ENCODE data around the gene BMPR1B. TPM values are rescaled to one million over a fixed set of nuclear protein-coding genes. Genes with fewer than 3 reads are reported as not detected.

The BMPR1B gene
- total and polyA plus RNA-seq, 5 donors from 2014 or later: 0.31 to 0.72 TPM; not detected in 3

- ATAC-seq (ENCODE audit: low read depth in 2 of 2) (no peak), DNase-seq (no peak)
- Histone ChIP-seq H3K4me1 (ENCODE audit: control insufficient read depth, insufficient read depth, low read length, poor library complexity, severe bottlenecking) (no peaks in the 10 kb centered on the region), H3K36me3 (ENCODE audit: control insufficient read depth, insufficient read depth, low read length) (no peaks in the 10 kb centered on the region), H3K4me3 (ENCODE audit: low read depth, low read length) (no peak overlapping the region), H3K27ac (ENCODE audit: insufficient read depth, low read length, poor library complexity, severe bottlenecking) (no peak overlapping the region), H3K9me3 (ENCODE audit: control insufficient read depth in 2 of 2, low read length in 2 of 2) (peaks cover 0 to 3% of the 10 kb centered on the region in 2 experiments), H3K27me3 (ENCODE audit: control insufficient read depth, insufficient read depth, low read length) (no peaks in the 10 kb centered on the region)
- H3K4me1 Mint-ChIP-seq: no peaks in the 10 kb centered on the region
- H3K36me3 Mint-ChIP-seq: no peaks in the 10 kb centered on the region
- peaks cover 12% of the 10 kb centered on the region for H3K27me3 Mint-ChIP-seq
- no peak overlapping the region for H3K27ac Mint-ChIP-seq
- peaks cover 0 to 4% (median 0%) of the 10 kb centered on the region in 7 donors for H3K9me3 Mint-ChIP-seq
- H3K4me3 Mint-ChIP-seq: no peak overlapping the region
Observed at GRCh38 chr4:94892051-94892450, 134.3 kb downstream of the BMPR1B start.

- Mint-ChIP-seq H3K27me3 (peaks cover 12% of the 10 kb centered on the region), H3K4me3 (no peak overlapping the region), H3K27ac (no peak overlapping the region), H3K9me3 (peaks cover 0 to 2% (median 0%) of the 10 kb centered on the region in 7 donors), H3K4me1 (no peaks in the 10 kb centered on the region), H3K36me3 (no peaks in the 10 kb centered on the region)
- H3K9me3 ChIP-seq (ENCODE audit: control insufficient read depth in 2 of 2, low read length in 2 of 2): peaks cover 0 to 3% of the 10 kb centered on the region in 2 experiments
- ATAC-seq (ENCODE audit: low read depth in 2 of 2) (no peak), DNase-seq (no peak)
- no peak overlapping the region for H3K27ac ChIP-seq (ENCODE audit: insufficient read depth, low read length, poor library complexity, severe bottlenecking)
- no peaks in the 10 kb centered on the region for H3K36me3 ChIP-seq (ENCODE audit: control insufficient read depth, insufficient read depth, low read length)
- H3K27me3 ChIP-seq (ENCODE audit: control insufficient read depth, insufficient read depth, low read length): no peaks in the 10 kb centered on the region
- H3K4me3 ChIP-seq (ENCODE audit: low read depth, low read length): no peak overlapping the region
- H3K4me1 ChIP-seq (ENCODE audit: control insufficient read depth, insufficient read depth, low read length, poor library complexity, severe bottlenecking): no peaks in the 10 kb centered on the region
Observed at GRCh38 chr4:94895081-94895480, 137.3 kb downstream of the BMPR1B start.

GRCh38 chr4:94897023-94897422 is 139.3 kb downstream of the BMPR1B start:
- ATAC-seq (ENCODE audit: low read depth in 2 of 2) (no peak), DNase-seq (no peak)
- no peak overlapping the region for H3K4me3 ChIP-seq (ENCODE audit: low read depth, low read length)
- H3K4me1 Mint-ChIP-seq: no peaks in the 10 kb centered on the region
- no peaks in the 10 kb centered on the region for H3K36me3 ChIP-seq (ENCODE audit: control insufficient read depth, insufficient read depth, low read length)
- H3K27ac ChIP-seq (ENCODE audit: insufficient read depth, low read length, poor library complexity, severe bottlenecking): no peak overlapping the region
- H3K9me3 Mint-ChIP-seq: no peaks in the 10 kb centered on the region
- H3K27me3 ChIP-seq (ENCODE audit: control insufficient read depth, insufficient read depth, low read length): no peaks in the 10 kb centered on the region
- H3K4me1 ChIP-seq (ENCODE audit: control insufficient read depth, insufficient read depth, low read length, poor library complexity, severe bottlenecking): no peaks in the 10 kb centered on the region
- H3K36me3 Mint-ChIP-seq: no peaks in the 10 kb centered on the region
- no peaks in the 10 kb centered on the region for H3K9me3 ChIP-seq (ENCODE audit: control insufficient read depth in 2 of 2, low read length in 2 of 2)
- peaks cover 12% of the 10 kb centered on the region for H3K27me3 Mint-ChIP-seq
- H3K4me3 Mint-ChIP-seq: no peak overlapping the region
- no peak overlapping the region for H3K27ac Mint-ChIP-seq

GRCh38 chr4:94905511-94905910 is 147.8 kb downstream of the BMPR1B start:
- Histone ChIP-seq H3K27me3 (ENCODE audit: control insufficient read depth, insufficient read depth, low read length) (no peaks in the 10 kb centered on the region), H3K27ac (ENCODE audit: insufficient read depth, low read length, poor library complexity, severe bottlenecking) (no peak overlapping the region), H3K4me3 (ENCODE audit: low read depth, low read length) (no peak overlapping the region), H3K36me3 (ENCODE audit: control insufficient read depth, insufficient read depth, low read length) (no peaks in the 10 kb centered on the region), H3K9me3 (ENCODE audit: control insufficient read depth in 2 of 2, low read length in 2 of 2) (no peaks in the 10 kb centered on the region), H3K4me1 (ENCODE audit: control insufficient read depth, insufficient read depth, low read length, poor library complexity, severe bottlenecking) (no peaks in the 10 kb centered on the region)
- Mint-ChIP-seq H3K27me3 (peaks cover 5% of the 10 kb centered on the region), H3K9me3 (no peaks in the 10 kb centered on the region), H3K27ac (no peak overlapping the region), H3K4me1 (no peaks in the 10 kb centered on the region), H3K36me3 (no peaks in the 10 kb centered on the region), H3K4me3 (no peak overlapping the region)
- ATAC-seq (ENCODE audit: low read depth in 2 of 2) (no peak), DNase-seq (no peak)

GRCh38 chr4:94909645-94910044 is 151.9 kb downstream of the BMPR1B start:
- ATAC-seq (ENCODE audit: low read depth in 2 of 2): no peak
- peaks cover 21 to 34% (median 31%) of the 10 kb centered on the region in 4 donors for H3K4me1 Mint-ChIP-seq
- no peak overlapping the region for H3K27ac Mint-ChIP-seq
- Histone ChIP-seq H3K4me3 (ENCODE audit: low read depth, low read length) (no peak overlapping the region), H3K9me3 (ENCODE audit: control insufficient read depth in 2 of 2, low read length in 2 of 2) (no peaks in the 10 kb centered on the region), H3K4me1 (ENCODE audit: control insufficient read depth, insufficient read depth, low read length, poor library complexity, severe bottlenecking) (peaks cover 16% of the 10 kb centered on the region), H3K27me3 (ENCODE audit: control insufficient read depth, insufficient read depth, low read length) (no peaks in the 10 kb centered on the region), H3K27ac (ENCODE audit: insufficient read depth, low read length, poor library complexity, severe bottlenecking) (no peak overlapping the region), H3K36me3 (ENCODE audit: control insufficient read depth, insufficient read depth, low read length) (no peaks in the 10 kb centered on the region)
- peaks cover 0 to 4% (median 0%) of the 10 kb centered on the region in 7 donors for H3K9me3 Mint-ChIP-seq
- H3K4me3 Mint-ChIP-seq: no peak overlapping the region
- no peaks in the 10 kb centered on the region for H3K27me3 Mint-ChIP-seq
- no peak for DNase-seq
- peaks cover 3% of the 10 kb centered on the region for H3K36me3 Mint-ChIP-seq

- no peak for ATAC-seq (ENCODE audit: low read depth in 2 of 2)
- Histone ChIP-seq H3K4me1 (ENCODE audit: control insufficient read depth, insufficient read depth, low read length, poor library complexity, severe bottlenecking) (peaks cover 20% of the 10 kb centered on the region), H3K9me3 (ENCODE audit: control insufficient read depth in 2 of 2, low read length in 2 of 2) (peaks cover 0 to under 1% of the 10 kb centered on the region in 2 experiments), H3K4me3 (ENCODE audit: low read depth, low read length) (no peak overlapping the region), H3K27ac (ENCODE audit: insufficient read depth, low read length, poor library complexity, severe bottlenecking) (no peak overlapping the region), H3K36me3 (ENCODE audit: control insufficient read depth, insufficient read depth, low read length) (no peaks in the 10 kb centered on the region), H3K27me3 (ENCODE audit: control insufficient read depth, insufficient read depth, low read length) (no peaks in the 10 kb centered on the region)
- H3K27me3 Mint-ChIP-seq: no peaks in the 10 kb centered on the region
- peaks cover 21 to 41% (median 36%) of the 10 kb centered on the region in 4 donors for H3K4me1 Mint-ChIP-seq
- H3K36me3 Mint-ChIP-seq: peaks cover 6% of the 10 kb centered on the region
- peaks cover 0 to 8% (median 1%) of the 10 kb centered on the region in 7 donors for H3K9me3 Mint-ChIP-seq
- H3K27ac Mint-ChIP-seq: peak overlapping the region in 2 of 3 donors; percentile 22 to 28
- no peak for DNase-seq
- no peak overlapping the region for H3K4me3 Mint-ChIP-seq
Observed at GRCh38 chr4:94911106-94911505, 153.4 kb downstream of the BMPR1B start.

GRCh38 chr4:94912606-94913005 is 154.9 kb downstream of the BMPR1B start:
- peaks cover 12% of the 10 kb centered on the region for H3K36me3 Mint-ChIP-seq

GRCh38 chr4:94913316-94913715 is 155.6 kb downstream of the BMPR1B start:
- peak in 2 of 3 donors; percentile 22 to 64 for DNase-seq
- peaks cover 16% of the 10 kb centered on the region for H3K36me3 Mint-ChIP-seq
- ATAC-seq (ENCODE audit: low read depth in 2 of 2): peak; percentile 45 to 62
- H3K4me3 Mint-ChIP-seq: peak overlapping the region; percentile 16 to 60 (median 49)
- Histone ChIP-seq H3K27ac (ENCODE audit: insufficient read depth, low read length, poor library complexity, severe bottlenecking) (peak overlapping the region; percentile 64), H3K4me1 (ENCODE audit: control insufficient read depth, insufficient read depth, low read length, poor library complexity, severe bottlenecking) (peaks cover 20% of the 10 kb centered on the region), H3K27me3 (ENCODE audit: control insufficient read depth, insufficient read depth, low read length) (no peaks in the 10 kb centered on the region), H3K4me3 (ENCODE audit: low read depth, low read length) (peak overlapping the region; percentile 77), H3K36me3 (ENCODE audit: control insufficient read depth, insufficient read depth, low read length) (no peaks in the 10 kb centered on the region), H3K9me3 (ENCODE audit: control insufficient read depth in 2 of 2, low read length in 2 of 2) (peaks cover 4 to 12% of the 10 kb centered on the region in 2 experiments)
- H3K4me1 Mint-ChIP-seq: peaks cover 21 to 43% (median 36%) of the 10 kb centered on the region in 4 donors
- peak overlapping the region; percentile 42 to 96 (median 76) for H3K27ac Mint-ChIP-seq
- no peaks in the 10 kb centered on the region for H3K27me3 Mint-ChIP-seq
- H3K9me3 Mint-ChIP-seq: peaks cover 0 to 18% (median 5%) of the 10 kb centered on the region in 7 donors

More at GRCh38 chr4:94912606-94913005, 154.9 kb downstream of the BMPR1B start:
- H3K27me3 Mint-ChIP-seq: no peaks in the 10 kb centered on the region
- H3K4me1 ChIP-seq (ENCODE audit: control insufficient read depth, insufficient read depth, low read length, poor library complexity, severe bottlenecking): peaks cover 20% of the 10 kb centered on the region
- no peaks in the 10 kb centered on the region for H3K27me3 ChIP-seq (ENCODE audit: control insufficient read depth, insufficient read depth, low read length)
- peaks cover 0 to 15% (median 5%) of the 10 kb centered on the region in 7 donors for H3K9me3 Mint-ChIP-seq
- peaks cover 21 to 41% (median 36%) of the 10 kb centered on the region in 4 donors for H3K4me1 Mint-ChIP-seq
- peak in 1 of 3 donors; percentile 21 for DNase-seq
- peak overlapping the region; percentile 64 for H3K27ac ChIP-seq (ENCODE audit: insufficient read depth, low read length, poor library complexity, severe bottlenecking)
- peak overlapping the region; percentile 77 for H3K4me3 ChIP-seq (ENCODE audit: low read depth, low read length)
- no peak for ATAC-seq (ENCODE audit: low read depth in 2 of 2)
- peak overlapping the region; percentile 2 to 60 (median 42) for H3K4me3 Mint-ChIP-seq
- no peaks in the 10 kb centered on the region for H3K36me3 ChIP-seq (ENCODE audit: control insufficient read depth, insufficient read depth, low read length)
- H3K9me3 ChIP-seq (ENCODE audit: control insufficient read depth in 2 of 2, low read length in 2 of 2): peaks cover 4 to 12% of the 10 kb centered on the region in 2 experiments
- peak overlapping the region; percentile 72 to 96 (median 76) for H3K27ac Mint-ChIP-seq

Measured in CD4-positive, CD25-positive, alpha-beta regulatory T cell (primary cell).